Stimulated activated naive CD4-positive, alpha-beta T cell (primary cell): Measurements from ENCODE around the gene PPP2R1B.

ENCODE experiments used
- DNase-seq, 6 experiments: peaks; one replicate each; lab custom pipeline; 2025; lab: John Stamatoyannopoulos, UW

PPP2R1B gene

DNA sequence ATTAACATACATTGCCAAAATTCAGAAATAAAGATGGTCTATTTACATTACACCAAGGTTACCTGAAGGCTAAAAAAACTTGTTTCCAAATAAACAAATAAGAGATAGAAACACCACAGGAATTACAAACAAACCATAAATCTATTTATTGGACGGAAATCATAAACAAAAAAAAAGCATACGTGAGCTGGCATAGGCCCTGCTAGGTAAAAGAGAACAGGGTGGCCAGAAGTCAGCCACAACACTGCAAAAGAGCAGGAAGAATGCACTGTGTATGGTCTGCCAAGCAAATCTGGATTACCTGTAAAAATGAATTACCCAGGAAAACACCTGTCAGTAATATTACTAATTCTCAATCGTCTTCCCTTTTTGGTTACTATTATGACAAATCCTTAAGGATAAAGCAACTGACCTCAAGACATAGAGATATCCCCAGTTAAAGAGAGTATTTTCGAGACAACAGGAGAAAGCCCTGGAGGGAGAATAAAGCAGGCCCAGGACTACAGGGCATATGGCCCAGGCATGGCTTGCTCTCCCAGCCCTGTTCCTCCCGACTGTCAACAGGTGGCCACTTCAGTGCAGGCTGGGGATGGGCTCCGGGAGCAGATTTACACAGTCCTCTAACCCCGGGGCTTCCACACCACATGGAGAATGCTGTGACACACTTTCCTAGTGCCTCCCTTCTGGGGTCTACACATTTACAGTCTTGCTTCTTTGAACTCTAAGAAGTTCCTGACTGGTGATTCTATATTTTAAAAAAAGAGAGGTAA is 18.0 kb downstream of the PPP2R1B start:
- no peak for DNase-seq

DNA sequence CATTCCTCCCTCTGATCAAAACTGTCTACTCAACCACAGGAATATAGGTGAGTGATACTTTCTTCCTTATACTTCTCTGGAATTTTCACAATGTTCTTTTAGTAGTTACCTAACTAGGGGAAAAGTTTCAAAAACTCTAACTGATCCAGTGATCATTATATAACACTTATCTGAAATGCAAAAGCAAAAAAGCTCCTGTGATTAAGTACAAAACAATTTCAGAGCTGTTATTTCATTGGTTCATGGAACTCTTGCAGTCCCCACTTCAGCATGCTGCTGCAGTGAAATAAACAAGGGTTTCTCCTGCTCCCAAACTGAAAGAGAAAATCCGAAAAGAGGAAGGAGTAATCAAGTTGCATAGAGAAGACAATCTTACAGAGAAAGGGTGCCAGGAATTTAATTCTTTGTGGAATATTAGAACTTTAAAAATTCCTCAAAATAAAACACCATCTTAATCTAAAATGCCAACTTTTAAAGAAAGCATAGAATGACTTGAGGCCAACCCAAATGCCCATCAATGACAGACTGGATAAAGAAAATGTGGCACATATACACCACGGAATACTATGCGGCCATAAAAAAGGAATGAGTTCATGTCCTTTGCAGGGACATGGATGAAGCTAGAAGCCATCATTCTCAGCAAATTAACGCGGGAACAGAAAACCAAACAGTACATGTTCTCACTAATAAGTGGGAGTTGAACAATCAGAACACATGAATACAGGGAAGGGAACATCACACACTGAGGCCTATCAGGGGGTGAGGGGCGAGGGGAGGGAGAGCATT is 20.3 kb downstream of the PPP2R1B start:
- DNase-seq = no peak

DNA sequence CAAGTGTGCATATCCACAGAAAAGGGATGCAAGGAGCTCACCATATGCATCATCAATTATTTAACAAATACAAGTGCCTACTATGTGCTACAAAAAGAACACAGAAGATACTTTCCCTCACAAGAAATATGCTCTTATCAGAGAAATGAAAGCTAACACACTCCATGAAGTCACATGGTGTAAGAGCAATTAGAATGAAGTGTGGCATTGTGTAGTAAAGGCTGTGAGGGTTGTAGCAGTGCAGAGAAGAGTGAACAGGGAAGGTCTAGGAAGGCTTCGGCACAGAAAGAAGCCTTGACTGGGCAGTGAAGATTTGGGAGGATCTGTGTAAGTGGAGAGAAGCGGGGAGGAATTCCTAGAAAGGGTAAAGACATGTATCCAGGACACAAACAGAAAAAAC is 22.5 kb downstream of the PPP2R1B start:
- DNase-seq = no peak

- DNase-seq = no peak
These were observed 24.4 kb downstream of the PPP2R1B start for GRCh38 chr11:111741751-111742150.

- DNase-seq = no peak
These were observed 26.9 kb downstream of the PPP2R1B start for GRCh38 chr11:111739299-111739698.

GRCh38 chr11:111737444-111738210 is 28.6 kb downstream of the PPP2R1B start:
- DNase-seq = no peak

- DNase-seq = no peak
These were observed 29.4 kb downstream of the PPP2R1B start for GRCh38 chr11:111736621-111737443.

DNA sequence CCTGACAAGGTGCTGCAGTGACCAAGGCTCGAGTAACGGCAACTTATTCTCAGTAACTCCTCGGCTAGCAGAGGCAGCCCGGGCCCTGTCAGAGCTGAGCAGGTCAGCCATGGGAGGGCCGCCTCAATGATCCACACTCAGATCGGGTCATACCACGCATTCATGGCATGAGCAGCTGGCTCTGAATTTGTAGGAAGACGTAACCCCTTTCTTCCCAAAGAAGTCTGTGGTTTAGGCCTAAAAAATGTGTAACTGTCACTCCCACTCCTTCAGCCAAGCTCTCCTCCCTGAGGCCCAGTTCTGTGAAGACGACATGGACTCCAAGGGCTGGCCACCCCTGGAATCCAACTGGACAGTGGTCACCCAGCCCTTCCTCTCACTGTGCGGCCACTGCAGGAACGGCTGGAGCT is 30.0 kb downstream of the PPP2R1B start:
- DNase-seq = no peak

GRCh38 chr11:111735262-111736116 is 30.7 kb downstream of the PPP2R1B start:
- peak in 1 of 6 experiments; percentile 14 for DNase-seq

- DNase-seq = no peak
These were observed 31.3 kb downstream of the PPP2R1B start for GRCh38 chr11:111734954-111735261.

GRCh38 chr11:111734101-111734953 is 31.9 kb downstream of the PPP2R1B start:
- no peak for DNase-seq

DNA sequence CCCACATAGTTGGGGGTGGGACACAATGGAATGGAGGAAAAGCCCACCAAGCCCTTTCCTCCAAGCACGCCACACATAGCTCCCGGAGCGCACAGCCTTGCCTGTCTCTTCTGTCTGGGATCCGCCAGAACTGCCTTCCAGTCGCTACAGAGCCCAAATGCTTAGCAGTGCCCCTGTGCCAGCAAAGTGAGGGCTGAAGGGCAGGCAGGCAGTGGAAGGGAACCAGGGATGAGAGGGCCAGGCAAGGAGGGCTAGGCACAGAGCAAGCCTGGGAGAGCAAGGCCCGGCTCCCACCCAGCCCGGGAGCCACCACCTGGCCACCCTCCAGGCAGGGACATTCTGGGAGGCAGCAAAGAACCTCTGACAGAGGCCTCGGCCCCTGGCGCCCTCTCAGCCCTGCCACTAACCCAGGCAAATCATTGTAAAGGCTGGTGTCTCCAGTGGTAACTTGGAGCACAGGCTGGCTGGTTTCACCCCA is 32.5 kb downstream of the PPP2R1B start:
- no peak for DNase-seq

- DNase-seq = no peak
These were observed 33.2 kb downstream of the PPP2R1B start for GRCh38 chr11:111733016-111733415.

- DNase-seq = no peak
These were observed 34.4 kb downstream of the PPP2R1B start for GRCh38 chr11:111731821-111732220.

GRCh38 chr11:111730871-111731591 is 35.2 kb downstream of the PPP2R1B start:
- no peak for DNase-seq

DNA sequence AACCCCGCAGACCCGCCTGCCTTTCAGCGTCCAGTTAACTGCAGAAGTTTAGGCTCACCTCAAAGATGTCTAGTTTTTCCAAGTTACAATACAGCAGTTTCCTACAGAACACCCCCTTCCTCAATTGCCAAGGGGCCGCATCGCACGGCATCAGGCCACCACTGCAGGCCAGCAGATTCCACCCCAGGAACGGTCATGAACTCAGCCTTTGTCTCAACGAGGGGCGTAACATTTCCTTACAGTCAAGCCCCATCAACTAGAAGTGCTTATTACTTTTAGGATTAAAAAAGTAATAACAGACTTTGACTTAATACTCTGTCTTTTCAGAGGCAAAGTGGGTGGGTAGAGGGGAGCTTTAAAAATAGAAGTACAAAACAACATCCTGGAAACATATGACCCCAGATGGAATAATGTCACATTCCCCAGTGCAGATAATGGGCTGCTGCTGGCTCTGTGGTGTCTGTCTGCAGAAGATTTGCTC is 36.3 kb downstream of the PPP2R1B start:
- no peak for DNase-seq

- DNase-seq = no peak
These were observed 36.9 kb downstream of the PPP2R1B start for GRCh38 chr11:111729071-111729830.

DNA sequence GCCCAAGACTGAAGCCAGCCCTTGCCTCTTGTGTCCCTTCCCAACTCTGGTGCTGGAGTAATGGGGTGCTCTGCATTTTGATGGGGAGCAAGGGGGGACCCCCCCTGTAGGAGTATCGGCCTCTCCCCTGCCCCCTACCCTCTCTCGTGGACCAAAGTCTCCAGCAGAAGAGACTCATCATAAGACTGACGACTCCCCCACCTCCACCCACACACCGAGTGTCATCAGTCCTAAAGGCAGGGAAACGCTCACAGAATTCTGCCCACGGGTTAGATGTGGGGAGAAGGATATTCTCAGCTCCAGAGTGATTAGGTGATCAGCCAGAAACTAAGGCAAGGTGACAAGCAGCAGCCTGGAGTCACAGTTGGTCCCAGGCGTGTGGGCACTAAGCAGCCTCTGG is 38.8 kb downstream of the PPP2R1B start:
- no peak for DNase-seq
